HAP-1 (cell line): ENCODE results near the gene FXYD5.

Experiments used
- DNase-seq, 2 experiments: peaks; one replicate each; pipeline ENCODE4 v3.0.0-alpha.2; 2016 to 2020; ENCODE audit warnings: low spot score in 2 of 2
- H3K27me3 ChIP-seq: fragments of 250-450 bp; sonication (Bioruptor Pico); 2 replicates; pipeline ENCODE4 v1.5.1; 2020; ENCODE audit warnings: low read depth, mild to moderate bottlenecking, moderate library complexity
- H3K36me3 ChIP-seq: fragments of 250-450 bp; sonication (Bioruptor Pico); replicated peaks from 2 replicates; pipeline ENCODE4 v1.5.1; 2020; ENCODE audit warnings: mild to moderate bottlenecking
- H3K4me1 ChIP-seq: fragments of 250-450 bp; sonication (Bioruptor Pico); 2 replicates; pipeline ENCODE4 v1.5.1; 2020; ENCODE audit warnings: mild to moderate bottlenecking
- H3K4me3 ChIP-seq: fragments of 250-450 bp; sonication (Bioruptor Pico); 2 replicates; pipeline ENCODE4 v1.5.1; 2020; ENCODE audit warnings: mild to moderate bottlenecking, moderate library complexity
- H3K9me3 ChIP-seq: fragments of 250-450 bp; sonication (Bioruptor Pico); 2 replicates; pipeline ENCODE4 v1.5.1; 2020; ENCODE audit warnings: mild to moderate bottlenecking, moderate library complexity
- in situ Hi-C: fragments of 300-500 bp; cut with MboI; formaldehyde crosslinking; loops from 3 replicates; pipeline ENCODE4 v1.14.3; 2020; ENCODE audit warnings: low sequenced_read_pairs, inconsistent platforms, mixed read lengths

FXYD5 gene

GRCh38 chr19:35154525-35155406 is at the start of gene FXYD5:
Gene FXYD5 (plus strand): TSS chr19:35154735. CDS start chr19:35155551, 816 bp downstream.
- peak; percentile 58 to 82 for DNase-seq
- Histone ChIP-seq H3K4me1 (peaks cover 18% of the 10 kb centered on the region), H3K36me3 (peaks cover 27% of the 10 kb centered on the region), H3K27me3 (no peaks in the 10 kb centered on the region), H3K9me3 (no peaks in the 10 kb centered on the region), H3K4me3 (peak within 1 kb of the TSS; percentile 81)
- in situ Hi-C loops: no loop called here

DNA sequence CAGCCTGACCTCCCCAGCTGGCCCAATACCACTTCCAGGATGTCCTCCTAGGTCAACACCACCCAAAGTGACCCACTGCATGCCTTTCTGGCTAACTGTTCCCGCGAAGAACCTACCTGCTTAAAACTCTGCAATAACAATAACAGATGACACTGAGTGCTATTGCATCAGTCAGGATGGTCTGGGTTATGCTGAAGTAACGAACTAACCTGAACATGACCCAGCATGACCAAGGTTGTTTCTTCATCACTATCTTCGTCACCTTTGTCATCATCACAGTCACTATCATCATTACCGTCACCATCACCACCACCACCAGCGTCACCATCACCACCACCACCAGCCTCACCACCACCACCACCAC is 49.5 kb upstream of the FXYD5 start:
- Histone ChIP-seq H3K4me1 (no peaks in the 10 kb centered on the region), H3K27me3 (no peaks in the 10 kb centered on the region), H3K4me3 (no peak overlapping the region), H3K36me3 (no peaks in the 10 kb centered on the region), H3K9me3 (no peaks in the 10 kb centered on the region; the same call in 1 of the 2 replicates)
- in situ Hi-C loops: no loop called here
- DNase-seq: no peak

GRCh38 chr19:35105411-35106290 is 48.9 kb upstream of the FXYD5 start:
- H3K4me3 ChIP-seq: no peak overlapping the region
- DNase-seq: no peak
- H3K36me3 ChIP-seq: no peaks in the 10 kb centered on the region
- H3K9me3 ChIP-seq: no peaks in the 10 kb centered on the region; the same call in 1 of the 2 replicates
- H3K27me3 ChIP-seq: no peaks in the 10 kb centered on the region
- H3K4me1 ChIP-seq: no peaks in the 10 kb centered on the region
- in situ Hi-C loops: no loop called here

- no peaks in the 10 kb centered on the region for H3K27me3 ChIP-seq
- in situ Hi-C loops: no loop called here
- no peak overlapping the region for H3K4me3 ChIP-seq
- H3K36me3 ChIP-seq: no peaks in the 10 kb centered on the region
- H3K4me1 ChIP-seq: no peaks in the 10 kb centered on the region
- DNase-seq: no peak
- no peaks in the 10 kb centered on the region; the same call in 1 of the 2 replicates for H3K9me3 ChIP-seq
These were observed 48.3 kb upstream of the FXYD5 start for GRCh38 chr19:35106291-35106583.

GRCh38 chr19:35106898-35107541 is 47.5 kb upstream of the FXYD5 start:
- in situ Hi-C loops: no loop called here
- peak in 1 of 2 experiments; percentile 3 for DNase-seq
- H3K4me1 ChIP-seq: no peaks in the 10 kb centered on the region
- no peaks in the 10 kb centered on the region for H3K27me3 ChIP-seq
- no peak overlapping the region for H3K4me3 ChIP-seq
- no peaks in the 10 kb centered on the region for H3K36me3 ChIP-seq
- H3K9me3 ChIP-seq: no peaks in the 10 kb centered on the region; the same call in 1 of the 2 replicates

GRCh38 chr19:35107545-35107944 is 47.0 kb upstream of the FXYD5 start:
- in situ Hi-C loops: no loop called here
- no peaks in the 10 kb centered on the region for H3K36me3 ChIP-seq
- no peaks in the 10 kb centered on the region for H3K27me3 ChIP-seq
- H3K4me1 ChIP-seq: no peaks in the 10 kb centered on the region
- H3K9me3 ChIP-seq: no peaks in the 10 kb centered on the region; the same call in 1 of the 2 replicates
- no peak overlapping the region for H3K4me3 ChIP-seq
- peak in 1 of 2 experiments; percentile 26 for DNase-seq

DNA sequence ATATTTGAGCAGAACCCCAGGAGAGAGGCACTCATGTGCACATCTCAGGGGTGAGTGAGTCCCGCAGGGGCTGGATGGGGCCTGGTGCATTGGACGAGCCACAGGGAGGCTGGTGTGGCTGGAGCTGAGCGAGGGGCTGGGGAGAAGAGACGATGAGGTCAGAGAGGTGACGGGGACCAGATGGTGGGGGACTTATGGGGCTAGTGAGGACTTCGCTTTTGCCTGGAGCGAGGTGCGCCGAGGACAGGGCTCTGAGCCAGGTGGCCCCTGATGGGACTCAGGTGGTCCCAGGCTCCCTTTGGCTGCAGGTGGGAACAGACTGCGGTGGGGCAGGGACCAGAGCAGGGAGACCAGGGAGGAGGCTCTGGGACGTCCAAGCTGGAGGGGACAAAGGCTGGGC is 45.8 kb upstream of the FXYD5 start:
- H3K4me3 ChIP-seq: no peak overlapping the region
- in situ Hi-C loops: no loop called here
- no peaks in the 10 kb centered on the region for H3K27me3 ChIP-seq
- no peak for DNase-seq
- H3K4me1 ChIP-seq: no peaks in the 10 kb centered on the region
- no peaks in the 10 kb centered on the region; the same call in 1 of the 2 replicates for H3K9me3 ChIP-seq
- H3K36me3 ChIP-seq: no peaks in the 10 kb centered on the region

DNA sequence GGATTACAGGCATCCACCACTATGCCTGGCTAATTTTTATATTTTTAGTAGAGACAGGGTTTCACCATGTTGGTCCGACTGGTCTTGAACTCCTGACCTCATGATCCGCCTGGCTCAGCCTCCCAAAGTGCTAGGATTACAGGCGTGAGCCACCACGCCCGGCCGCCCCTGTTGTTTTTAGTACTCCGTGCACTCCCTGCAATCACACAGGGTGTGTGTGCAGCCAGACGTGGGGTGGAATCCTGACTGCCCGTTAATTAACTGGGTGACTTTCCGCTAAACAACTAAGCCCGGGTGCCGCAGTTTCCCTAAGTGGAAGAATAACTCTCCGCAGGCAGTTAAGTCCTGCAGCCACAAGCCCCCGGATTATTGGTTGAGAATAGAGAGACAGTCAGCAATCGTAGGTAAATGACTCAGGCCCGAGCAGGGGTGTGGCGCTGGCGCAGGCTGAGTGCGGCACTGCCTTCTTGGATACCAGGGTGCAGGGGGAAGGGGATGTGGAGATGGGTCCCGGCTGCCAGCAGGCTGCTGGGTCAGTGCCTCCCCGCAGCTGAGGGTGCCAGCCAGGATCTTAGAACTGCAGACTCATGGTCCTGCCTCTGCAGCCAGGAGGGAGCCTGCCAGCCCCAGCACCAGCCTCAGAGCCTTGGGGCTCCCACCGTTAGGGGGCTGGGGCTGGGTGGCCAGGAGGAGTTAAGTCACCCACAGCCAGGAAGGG is 45.0 kb upstream of the FXYD5 start:
- in situ Hi-C loops: no loop called here

GRCh38 chr19:35110974-35111373 is 43.6 kb upstream of the FXYD5 start:
- Histone ChIP-seq H3K27me3 (peaks cover 6% of the 10 kb centered on the region), H3K4me3 (no peak overlapping the region), H3K36me3 (no peaks in the 10 kb centered on the region), H3K9me3 (no peaks in the 10 kb centered on the region), H3K4me1 (peaks cover 3% of the 10 kb centered on the region; the same call in 1 of the 2 replicates)
- no peak for DNase-seq
- in situ Hi-C loops: no loop called here

More for the DNA sequence above, 45.0 kb upstream of the FXYD5 start:
- H3K4me1 ChIP-seq: no peaks in the 10 kb centered on the region; the same call in 1 of the 2 replicates
- H3K4me3 ChIP-seq: no peak overlapping the region
- no peaks in the 10 kb centered on the region for H3K36me3 ChIP-seq
- no peaks in the 10 kb centered on the region for H3K27me3 ChIP-seq
- H3K9me3 ChIP-seq: no peaks in the 10 kb centered on the region
- DNase-seq: no peak

GRCh38 chr19:35112995-35113688 is 41.4 kb upstream of the FXYD5 start:
- H3K4me1 ChIP-seq: peaks cover 3% of the 10 kb centered on the region; the same call in 1 of the 2 replicates
- no peak for DNase-seq
- H3K36me3 ChIP-seq: no peaks in the 10 kb centered on the region
- no peak overlapping the region for H3K4me3 ChIP-seq
- in situ Hi-C loops: no loop called here
- peaks cover 7% of the 10 kb centered on the region for H3K27me3 ChIP-seq
- H3K9me3 ChIP-seq: no peaks in the 10 kb centered on the region

DNA sequence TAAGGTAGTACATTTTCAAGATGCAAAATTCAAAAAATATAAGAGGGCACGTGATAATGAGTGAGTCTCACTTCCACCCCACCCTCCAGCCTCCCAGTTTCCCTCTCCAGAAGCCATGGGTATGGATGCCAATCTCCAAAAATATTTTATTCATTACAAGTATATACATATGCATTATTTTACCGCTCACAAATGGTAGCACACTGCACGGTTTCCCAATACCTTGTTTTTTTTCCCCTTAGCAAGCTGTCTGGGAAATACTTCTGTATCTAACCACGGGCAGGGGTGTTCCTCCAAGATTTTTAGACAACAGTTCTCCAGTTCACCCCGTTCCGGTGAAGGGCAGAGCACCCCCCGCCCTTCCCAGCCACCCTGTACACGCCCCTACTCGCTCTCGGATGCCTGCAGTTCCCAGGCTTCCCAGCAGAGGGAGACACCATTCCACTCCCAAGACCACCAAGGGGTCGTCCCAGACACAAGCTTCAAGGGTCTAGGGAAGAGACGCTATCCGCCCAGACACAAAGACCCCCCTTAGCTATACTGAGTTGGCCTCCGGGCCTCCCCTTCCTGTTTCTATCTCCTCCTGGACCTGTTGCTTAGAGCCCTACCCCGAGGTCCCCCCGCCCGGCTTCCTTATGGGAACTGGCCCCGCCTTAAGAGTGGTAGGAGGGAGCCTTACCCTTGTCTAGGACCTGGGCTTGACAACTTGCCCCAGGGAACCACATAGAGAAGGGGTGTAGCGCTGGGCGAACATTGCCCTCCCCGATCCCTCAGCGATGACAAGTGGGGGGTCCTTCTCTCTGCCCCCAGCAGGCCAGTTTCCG is 40.0 kb upstream of the FXYD5 start:
- H3K9me3 ChIP-seq: no peaks in the 10 kb centered on the region
- peak overlapping the region; percentile 5 for H3K4me3 ChIP-seq
- DNase-seq: peak; percentile 65 to 88
- no peaks in the 10 kb centered on the region for H3K36me3 ChIP-seq
- peaks cover 3% of the 10 kb centered on the region; the same call in 1 of the 2 replicates for H3K4me1 ChIP-seq
- peaks cover 7% of the 10 kb centered on the region for H3K27me3 ChIP-seq
- in situ Hi-C loops: no loop called here
